Measurements from ENCODE around the gene PACC1. TPM values are rescaled to one million over a fixed set of nuclear protein-coding genes. Genes with fewer than 3 reads are reported as not detected.

PACC1 gene
- polyA plus RNA-seq, 2 of the 4 experiments (the other 2 are of a cell fraction): 11.9 to 19.6 TPM

GRCh38 chr1:212438831-212439237, 24.1 kb upstream of the PACC1 start (continued):
- TF ChIP-seq USF2 (IDR thresholded peaks at IDR 0.05): no peak

DNA sequence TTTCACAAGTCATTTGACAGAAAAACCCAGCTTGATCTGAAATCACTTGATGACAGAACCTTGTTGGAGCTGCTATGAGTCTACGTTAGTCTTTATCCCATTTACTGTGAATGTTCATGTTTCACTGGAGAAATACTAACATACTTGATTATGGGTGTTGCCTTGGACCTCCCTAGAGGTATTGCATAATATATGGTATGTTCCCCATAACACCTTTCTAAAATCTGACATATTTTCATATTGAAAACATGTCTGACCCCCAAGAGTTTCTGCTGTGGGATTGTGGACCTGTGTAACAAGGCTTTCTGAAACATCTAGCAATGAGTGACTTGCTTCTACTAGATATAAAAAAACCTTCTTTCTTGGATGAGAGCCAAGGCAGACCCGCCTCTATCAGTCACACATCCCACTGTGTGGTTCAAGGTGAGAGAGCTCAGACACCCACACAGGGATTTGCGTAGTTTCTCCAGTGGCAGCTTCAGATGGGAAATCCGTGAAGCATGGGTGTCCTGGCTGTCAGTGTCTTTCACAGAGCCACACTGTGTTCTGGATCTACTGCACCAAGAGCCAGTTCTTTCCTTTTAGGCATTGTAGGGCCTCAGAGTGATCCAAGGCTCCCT, 22.6 kb upstream of the PACC1 start:
- WGBS (ENCODE audit: missing lambda C conversion rate): 89% methylated on average over 4 of the region's 4 CpGs
- POLR2A ChIA-PET: no interaction called here
- DNase-seq (ENCODE audit: low read depth in 1 of 2, low spot score in 1 of 2) (no peak), FAIRE-seq (no peak), ATAC-seq (no peak)
- TF ChIP-seq CTCF (IDR thresholded peaks at IDR 0.05) (no peak), CEBPB (IDR thresholded peaks at IDR 0.05) (peak in 1 of 2 experiments; percentile 48; a peak in 1 of 4 replicates)
- CTCF ChIA-PET: interaction anchor here (0.6 to 7.2 kb wide), 3 partner anchors 19 to 375 kb away, joined by 3 to 46 read pairs (median 7); no protein-coding TSS in a partner anchor
- H3K27ac ChIP-seq: no peak overlapping the region
- H3K4me1 ChIP-seq: peaks cover 19% of the 10 kb centered on the region; the same call in 2 of the 3 replicates
- H3K4me2 ChIP-seq: no peak overlapping the region
- no peaks in the 10 kb centered on the region for H3K9me3 ChIP-seq
- H3K4me3 ChIP-seq: no peak overlapping the region

DNA sequence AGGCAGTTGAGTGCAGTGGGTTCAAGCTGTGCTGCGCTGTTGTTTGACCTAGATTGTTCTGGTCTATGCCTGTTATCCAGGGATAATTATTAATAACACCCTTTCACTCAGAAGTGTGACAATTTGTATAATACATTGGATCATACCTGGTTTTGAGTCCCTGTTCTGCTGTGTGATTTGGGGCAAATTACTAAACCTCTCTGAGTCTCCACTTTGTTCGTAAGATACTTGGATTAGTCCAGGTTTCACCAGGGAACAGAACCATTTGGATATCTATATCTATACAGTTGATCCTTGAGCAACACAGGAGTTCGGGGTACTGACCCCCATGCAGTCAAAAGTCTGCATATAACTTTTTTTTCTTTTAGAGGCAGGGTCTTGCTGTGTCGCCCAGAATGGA, 20.3 kb upstream of the PACC1 start:
- no peak for DNase-seq (ENCODE audit: low read depth in 1 of 2, low spot score in 1 of 2)
- ChIA-PET CTCF (interaction anchor here (1.1 to 7.2 kb wide), 2 partner anchors 22 to 364 kb away, joined by 3 to 46 read pairs; no protein-coding TSS in a partner anchor), POLR2A (no interaction called here)
- Histone ChIP-seq H3K4me1 (peaks cover 23% of the 10 kb centered on the region), H3K4me2 (no peak overlapping the region), H3K27ac (no peak overlapping the region), H3K4me3 (no peak overlapping the region), H3K9me3 (no peaks in the 10 kb centered on the region)
- TF ChIP-seq CHD4 (IDR thresholded peaks at IDR 0.05; ENCODE audit: borderline replicate concordance): no peak
- peak; percentile 36 for TF ChIP-seq ZFP36 (IDR thresholded peaks at IDR 0.05; ENCODE audit: borderline replicate concordance, partially characterized antibody)
- 93% methylated on average over 4 of the region's 4 CpGs for WGBS (ENCODE audit: missing lambda C conversion rate)
- no peak for FAIRE-seq
- ATAC-seq: no peak

- 53% methylated on average over 17 of the region's 17 CpGs for WGBS (ENCODE audit: missing lambda C conversion rate)
- FAIRE-seq (no peak), DNase-seq (ENCODE audit: low read depth in 1 of 2, low spot score in 1 of 2) (no peak), ATAC-seq (no peak)
- CTCF ChIA-PET: interaction anchor here (2.2 to 7.2 kb wide), 2 partner anchors 8 to 23 kb away, joined by 5 to 46 read pairs; no protein-coding TSS in a partner anchor
- Histone ChIP-seq H3K4me2 (peak overlapping the region; percentile 89), H3K4me1 (peaks cover 23% of the 10 kb centered on the region), H3K4me3 (peak overlapping the region; percentile 71), H3K9me3 (no peaks in the 10 kb centered on the region), H3K27ac (peak overlapping the region; percentile 82 to 98)
- POLR2A ChIA-PET: no interaction called here
- no peak for TF ChIP-seq FOXS1 (CRISPR knock-in tag; IDR thresholded peaks at IDR 0.05)
- TF ChIP-seq, protein P1, sequence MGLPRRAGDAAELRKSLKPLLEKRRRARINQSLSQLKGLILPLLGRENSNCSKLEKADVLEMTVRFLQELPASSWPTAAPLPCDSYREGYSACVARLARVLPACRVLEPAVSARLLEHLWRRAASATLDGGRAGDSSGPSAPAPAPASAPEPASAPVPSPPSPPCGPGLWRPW (IDR thresholded peaks at IDR 0.05): no peak
- no peak for TF ChIP-seq HOXB13 (CRISPR knock-in tag; IDR thresholded peaks at IDR 0.05; ENCODE audit: low read depth)
- TF ChIP-seq E2F6 (IDR thresholded peaks at IDR 0.05; ENCODE audit: borderline replicate concordance, low read depth): no peak
- no peak for TF ChIP-seq RAD21 (conservative IDR thresholded peaks at IDR 0.05 in 1 of 2, IDR thresholded peaks at IDR 0.05 in 1 of 2)
- TF ChIP-seq FOSL2 (IDR thresholded peaks at IDR 0.05): no peak
- TF ChIP-seq FOSL2 (CRISPR knock-in tag; IDR thresholded peaks at IDR 0.05): no peak
- no peak for TF ChIP-seq HOXB5 (CRISPR knock-in tag; IDR thresholded peaks at IDR 0.05)
- TF ChIP-seq RARB (CRISPR knock-in tag; IDR thresholded peaks at IDR 0.05): no peak
Observed at GRCh38 chr1:212433577-212434462, 19.1 kb upstream of the PACC1 start.

Data from A549 (cell line).